Suppressor macrophage treated with lipopolysaccharide for 1 hour (primary cell): ENCODE measurements around the gene MME.

ENCODE experiments used
- DNase-seq, 3 donors: peaks; one replicate each; pipeline ENCODE4 v3.0.0-alpha.2; 2020 to 2022

Gene MME

GRCh38 chr3:155153242-155154186 is 73.4 kb downstream of the MME start:
- no peak for DNase-seq

GRCh38 chr3:155154255-155154654 is 74.1 kb downstream of the MME start:
- no peak for DNase-seq

- no peak for DNase-seq
Measured at GRCh38 chr3:155158346-155159037, 78.4 kb downstream of the MME start.

DNA sequence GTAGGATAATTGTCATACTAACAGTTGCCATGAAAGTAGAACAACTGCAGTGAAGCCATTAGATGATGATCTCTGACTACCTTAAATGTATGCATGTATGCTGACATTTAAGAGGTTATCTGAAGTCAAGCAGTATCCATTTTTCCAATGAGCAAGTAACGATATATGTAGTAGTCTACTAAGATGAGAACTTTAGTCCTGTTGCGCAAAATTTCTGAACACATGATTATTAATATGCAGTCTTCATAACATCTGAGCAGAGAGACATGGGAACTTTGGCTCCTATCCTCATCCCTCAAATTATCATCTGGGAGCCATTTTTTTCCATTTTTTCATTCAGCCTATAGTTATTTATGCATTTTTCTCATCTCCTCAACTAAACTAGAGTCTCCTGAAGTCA is 79.2 kb downstream of the MME start:
- no peak for DNase-seq

DNA sequence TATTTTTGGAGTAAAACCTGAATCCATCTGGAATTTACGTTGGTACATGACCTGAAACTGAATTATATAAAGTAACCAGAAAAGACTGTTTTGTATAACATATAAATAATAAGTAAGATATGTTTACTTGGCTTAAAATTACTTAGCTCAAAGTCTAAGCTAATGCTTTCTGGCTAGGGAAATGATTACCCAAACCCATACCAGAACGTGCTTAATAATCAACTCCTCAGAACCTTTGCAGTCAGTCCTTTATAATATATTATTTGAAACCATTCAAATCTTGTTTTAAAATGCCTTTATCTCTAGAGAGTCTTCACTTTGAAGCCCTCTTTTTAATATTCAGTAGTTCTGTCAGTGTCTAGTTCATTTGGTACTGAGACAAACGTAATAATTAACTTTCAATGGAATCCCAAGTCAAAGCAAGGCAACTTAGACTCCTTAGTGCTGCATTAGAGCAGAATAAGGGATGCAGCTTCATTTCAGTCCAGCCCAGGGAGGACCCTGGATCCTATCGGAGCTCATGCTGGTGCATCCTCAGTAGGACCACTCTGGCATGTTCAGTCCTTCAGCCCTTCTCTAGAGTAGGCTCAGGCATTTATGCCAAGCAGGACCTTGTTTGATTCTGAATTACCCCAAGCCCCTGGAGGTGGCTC is 81.6 kb downstream of the MME start:
- no peak for DNase-seq

DNA sequence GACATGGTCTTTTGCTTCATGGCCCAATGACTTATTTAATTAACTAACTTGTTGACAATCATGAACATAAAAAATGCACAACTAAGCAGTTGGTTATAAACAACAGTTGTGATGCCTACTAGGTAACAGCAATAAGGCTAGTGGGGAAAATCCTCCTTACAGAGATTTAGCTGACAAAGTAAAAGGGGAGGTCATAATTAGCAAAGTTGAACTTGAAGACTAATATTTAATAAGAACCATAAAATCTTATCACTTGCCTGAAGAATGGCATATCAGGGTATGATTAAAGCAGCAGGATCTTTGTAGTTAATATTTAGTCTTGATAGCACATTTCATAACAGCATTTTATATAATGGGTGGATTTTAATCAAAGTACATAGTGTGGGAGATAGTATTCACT is 84.2 kb downstream of the MME start:
- no peak for DNase-seq

DNA sequence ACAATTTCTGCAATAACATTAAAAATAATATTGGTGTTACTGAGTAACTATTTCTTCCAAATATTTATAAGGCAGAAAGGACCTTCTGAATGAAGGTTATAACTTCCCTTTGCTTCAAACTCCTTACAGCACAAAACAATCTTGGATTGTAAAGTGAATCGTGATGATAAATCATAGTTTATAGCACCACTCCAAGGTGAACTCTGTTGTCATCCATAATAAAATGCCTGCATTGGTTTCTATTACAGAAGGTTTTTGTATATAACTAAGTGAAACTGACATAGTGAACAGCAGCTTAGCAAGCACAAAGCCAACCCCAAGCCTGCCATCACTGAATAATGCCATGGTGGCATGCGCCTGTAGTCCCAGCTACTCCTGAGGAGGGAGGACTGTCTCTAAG is 86.3 kb downstream of the MME start:
- DNase-seq: no peak

GRCh38 chr3:155169197-155169596 is 89.1 kb downstream of the MME start:
- DNase-seq: no peak

DNA sequence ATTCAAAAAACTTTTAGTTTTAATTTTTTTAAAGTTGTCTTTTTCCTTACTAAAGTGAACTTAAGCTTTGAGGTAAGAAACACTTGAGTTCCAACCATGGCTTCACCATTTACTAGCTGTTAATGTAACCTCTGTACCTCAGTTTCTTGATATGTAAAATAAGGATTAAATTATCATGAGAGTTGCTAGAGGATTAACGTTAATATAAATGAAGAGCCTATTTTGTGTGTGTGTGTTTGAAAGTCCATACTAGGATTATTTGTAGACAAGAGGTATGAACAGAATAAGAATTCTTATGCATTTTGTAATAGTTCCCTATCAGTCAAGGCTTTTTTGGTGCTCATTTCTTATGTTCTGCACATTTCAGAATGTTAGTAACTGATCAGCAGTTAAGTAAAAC is 93.7 kb downstream of the MME start:
- DNase-seq: no peak

GRCh38 chr3:155178810-155179436 is 98.8 kb downstream of the MME start:
- peak in 2 of 3 donors; percentile 7 for DNase-seq

GRCh38 chr3:155179437-155179827 is 99.3 kb downstream of the MME start:
- DNase-seq: no peak

DNA sequence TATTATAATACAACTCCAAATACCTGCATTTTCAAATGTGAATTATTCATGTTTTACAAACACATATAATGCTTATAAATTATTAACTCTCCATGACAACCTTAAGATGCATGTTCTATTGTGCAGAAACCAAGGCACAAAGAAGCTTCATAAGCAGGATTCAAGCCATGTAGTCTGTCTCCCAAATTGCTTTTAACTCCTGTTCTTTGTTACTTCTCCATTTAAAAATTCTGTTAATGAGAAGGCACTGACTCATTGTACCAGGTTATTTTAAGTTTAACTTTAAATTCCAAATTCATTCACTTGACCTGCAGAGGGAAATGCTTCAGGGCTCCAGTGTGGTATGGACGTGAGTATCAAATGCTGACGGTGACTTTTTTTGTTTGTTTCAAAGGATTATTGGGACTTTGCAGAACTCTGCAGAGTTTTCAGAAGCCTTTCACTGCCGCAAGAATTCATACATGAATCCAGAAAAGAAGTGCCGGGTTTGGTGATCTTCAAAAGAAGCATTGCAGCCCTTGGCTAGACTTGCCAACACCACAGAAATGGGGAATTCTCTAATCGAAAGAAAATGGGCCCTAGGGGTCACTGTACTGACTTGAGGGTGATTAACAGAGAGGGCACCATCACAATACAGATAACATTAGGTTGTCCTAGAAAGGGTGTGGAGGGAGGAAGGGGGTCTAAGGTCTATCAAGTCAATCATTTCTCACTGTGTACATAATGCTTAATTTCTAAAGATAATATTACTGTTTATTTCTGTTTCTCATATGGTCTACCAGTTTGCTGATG is 100.0 kb downstream of the MME start:
- no peak for DNase-seq

- no peak for DNase-seq
Measured at GRCh38 chr3:155182467-155182866, 102.3 kb downstream of the MME start.

- DNase-seq: peak in 2 of 3 donors; percentile 20 to 25
Measured at GRCh38 chr3:155184011-155184410, 103.9 kb downstream of the MME start.

DNA sequence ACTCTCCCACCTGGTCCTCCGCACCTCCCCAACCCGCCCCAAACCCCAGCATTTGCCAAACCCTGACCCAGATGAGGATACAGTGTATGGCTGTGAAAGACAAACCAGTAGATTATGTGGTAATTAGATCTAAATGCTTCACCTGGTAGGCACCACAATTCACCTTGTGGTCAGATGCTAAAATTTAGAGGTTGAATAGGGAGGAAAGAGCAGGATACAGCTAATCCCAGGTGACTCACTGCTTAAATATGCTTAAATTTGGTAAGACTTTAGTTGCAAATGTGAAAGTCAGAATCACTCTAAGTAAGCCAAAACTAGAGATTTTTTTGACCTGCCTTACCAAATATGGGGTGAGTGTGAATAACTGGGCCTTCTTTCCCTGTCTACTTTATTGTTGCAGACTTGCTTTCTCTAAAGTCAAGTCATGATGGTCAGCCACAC is 105.5 kb downstream of the MME start:
- DNase-seq: no peak

DNA sequence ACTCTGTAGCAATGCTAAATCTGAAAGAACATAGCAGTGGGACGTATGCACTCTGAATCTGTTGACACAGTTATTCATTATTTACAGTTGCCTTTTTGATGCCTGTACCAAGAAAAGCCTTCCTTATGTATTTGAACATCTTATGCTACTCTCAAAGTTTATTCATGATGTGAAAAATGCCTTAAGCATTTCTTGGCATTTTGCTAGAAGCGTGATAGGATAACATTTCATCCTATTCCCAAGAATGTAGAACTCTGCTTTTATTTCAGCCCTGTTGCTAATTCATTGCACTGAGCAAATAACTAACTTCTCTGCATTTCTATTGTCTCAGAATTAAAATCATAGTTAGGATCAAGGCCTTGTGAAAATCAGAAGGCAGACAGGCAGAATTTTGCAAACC is 107.9 kb downstream of the MME start:
- no peak for DNase-seq

DNA sequence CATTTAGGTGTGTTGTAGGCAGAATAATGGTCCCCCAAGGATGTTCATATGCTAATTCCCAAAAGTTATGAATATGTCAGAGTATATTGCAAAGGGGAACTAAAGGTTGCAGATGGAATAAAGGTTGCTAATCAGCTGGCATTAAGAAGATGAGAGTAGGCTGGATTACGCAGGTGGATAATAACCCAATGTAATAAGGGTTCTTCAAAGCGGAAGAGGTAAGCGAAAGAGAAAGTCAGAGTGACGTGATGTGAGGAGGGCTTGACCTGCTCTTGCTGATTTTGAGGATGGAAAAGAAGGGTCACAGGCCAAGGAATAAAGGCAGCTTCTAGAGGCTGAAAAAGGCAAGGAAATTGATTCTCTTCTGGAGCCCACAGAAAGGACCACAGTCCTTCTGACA is 109.4 kb downstream of the MME start:
- no peak for DNase-seq

DNA sequence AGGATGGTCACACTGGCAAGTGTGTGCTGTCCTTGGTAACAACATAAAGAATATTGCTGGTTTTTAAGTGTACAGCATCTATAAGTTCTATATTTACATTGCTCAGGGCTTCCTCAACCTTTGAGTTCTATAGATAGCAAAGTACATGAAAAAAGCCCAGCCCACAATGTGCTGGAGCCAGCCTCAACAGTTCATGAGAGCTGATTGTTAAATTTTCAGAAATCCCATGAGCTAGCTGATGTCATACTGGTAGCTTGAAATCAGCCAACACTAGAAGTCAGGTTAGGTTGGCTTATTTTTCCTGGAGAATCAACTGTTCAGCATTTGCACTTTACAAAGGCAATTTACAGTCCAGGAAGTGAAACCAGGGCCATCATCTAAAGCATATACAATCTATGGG is 110.6 kb downstream of the MME start:
- no peak for DNase-seq

DNA sequence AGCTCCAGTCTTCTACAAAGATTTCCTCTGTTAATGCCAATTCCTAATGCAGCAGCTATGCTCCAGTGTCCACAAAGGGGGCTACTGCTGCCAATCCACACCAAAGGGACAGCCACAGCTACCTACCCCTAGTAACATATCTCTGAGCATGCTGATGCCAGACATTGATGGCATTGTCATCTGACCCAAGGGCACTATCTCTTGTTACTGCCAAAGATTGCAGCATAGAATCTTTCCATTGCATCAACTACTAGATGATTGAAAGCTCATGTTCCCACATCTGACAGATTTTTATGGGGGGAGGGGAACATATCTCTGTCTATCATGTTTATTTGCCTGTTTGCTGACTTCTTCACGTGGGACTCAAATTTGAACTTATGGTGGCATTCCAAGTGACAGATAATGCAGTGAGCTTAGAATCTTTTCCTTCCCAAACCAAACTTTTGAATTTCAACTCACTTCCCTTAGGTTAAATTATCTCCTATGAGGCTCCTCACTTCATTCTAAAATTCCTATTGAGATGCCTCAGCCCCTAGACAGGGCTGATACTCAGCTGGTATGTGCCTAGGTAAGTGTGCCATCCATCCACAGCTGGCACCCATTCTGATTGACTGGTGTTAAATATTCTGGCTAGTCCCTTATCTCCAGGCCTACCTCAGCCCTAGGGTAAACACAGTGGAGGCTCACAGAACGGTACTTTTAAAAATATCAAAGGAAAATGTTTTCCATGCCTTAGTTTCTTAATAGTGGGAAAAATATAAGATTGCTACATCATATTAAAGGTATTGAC is 113.0 kb downstream of the MME start:
- no peak for DNase-seq

GRCh38 chr3:155193868-155194267 is 113.7 kb downstream of the MME start:
- DNase-seq: no peak
